Psoas muscle (tissue), 8 donors: ENCODE measurements around the gene KANK2. TPM values are rescaled to one million over a fixed set of nuclear protein-coding genes. Genes with fewer than 3 reads are reported as not detected.

ENCODE experiments used
- ATAC-seq, 4 donors: fragments of 200-7000 bp; cut with Tn5 transposase; one replicate each; pipeline ENCODE4 v1.9.1; 2020; ENCODE audit warnings: moderate library complexity in 3 of 4, mild to moderate bottlenecking in 2 of 4
- DNase-seq, 2 donors: peaks; one replicate each; pipeline ENCODE4 v3.0.0-alpha.2; 2020
- H3K27ac ChIP-seq: fragments of 200-600 bp; one replicate; pipeline ENCODE4 v1.8.0; 2022
- H3K27me3 ChIP-seq, 3 donors: fragments of 200-600 bp in 1 of 3; one replicate each; pipeline versions ENCODE4 v1.6.1 to v1.8.0; 2013 to 2022; ENCODE audit warnings: low read length in 2 of 3, mild to moderate bottlenecking in 2 of 3, moderate library complexity in 1 of 3; ENCODE audit not compliant: insufficient read depth in 3 of 3
- H3K36me3 ChIP-seq, 2 donors: fragments of 200-600 bp in 1 of 2; one replicate each; pipeline versions ENCODE4 v1.6.1 to v1.8.0; 2013 to 2022; ENCODE audit warnings: low read depth in 1 of 2, mild to moderate bottlenecking in 1 of 2, moderate library complexity in 1 of 2; ENCODE audit not compliant: insufficient read depth in 1 of 2
- H3K4me1 ChIP-seq: fragments of 200-600 bp; one replicate; pipeline ENCODE4 v1.8.0; 2022
- H3K4me3 ChIP-seq: fragments of 200-600 bp; one replicate; pipeline ENCODE4 v1.8.0; 2022; ENCODE audit warnings: mild to moderate bottlenecking
- H3K9me3 ChIP-seq: fragments of 200-600 bp; one replicate; pipeline ENCODE4 v1.8.0; 2022
- WGBS, 3 donors: extraction: QIAGEN DNeasy Blood & Tissue Kit; methylation state at CpG; one replicate each; pipeline versions ENCODE4 v1.1.6 to v1.1.7; 2013; 5-methylcytosine and 5-hydroxymethylcytosine counted together
- intact Hi-C, 2 donors: fragments of 100-400 bp; cut with DNase I; formaldehyde crosslinking; loops; one replicate each; pipeline versions ENCODE4 v1.11.0 to v1.14.2; 2022
- polyA plus RNA-seq, 3 donors: library from polyadenylated mRNA; stranded (reverse); fragments of 200-250 nt; gene quantifications; one replicate each; pipeline ENCODE4 v1.2.3, GENCODE V29; 2013
- total RNA-seq, 4 donors: library from RNA; stranded (reverse); fragmentation: NEBNext Ultra II Directional in 2 of 4; extraction: Animal tissue kit (Norgen Biotek cat#: 25700) in 2 of 4; gene quantifications; one replicate each; pipeline versions ENCODE4 v1.2.1 to v1.2.4, GENCODE V29; 2021 to 2023
- TF ChIP-seq, protein P1 (sequence below): fragments of 200-600 bp; IDR thresholded peaks from one replicate; pipeline ENCODE4 v1.8.0; 2022; ENCODE audit warnings: antibody characterized with exemption
- donor health status: healthy with polysubstance abuse.
- donor health status: DM: no; HTN: no; CAD: no; lungs with moderate emphysema.
- donor health status: Bipolar disorder and iron deficiency.
- donor health status: healthy.
- donor health status: DM: yes; HTN: yes; CAD: no.
- donor health status: DM: no; HTN: no; CAD: no.
- donor health status: DM: no; HTN: no; CAD: no.
- donor health status: DM: yes; HTN: yes; CAD: no.

The KANK2 gene
- total and polyA plus RNA-seq, 7 donors = 23.7 to 103 (median 44.0) TPM

- WGBS, 3 donors = 68 to 72% (median 69%) methylated on average over 31 of the region's 31 CpGs
- TF ChIP-seq, protein P1, sequence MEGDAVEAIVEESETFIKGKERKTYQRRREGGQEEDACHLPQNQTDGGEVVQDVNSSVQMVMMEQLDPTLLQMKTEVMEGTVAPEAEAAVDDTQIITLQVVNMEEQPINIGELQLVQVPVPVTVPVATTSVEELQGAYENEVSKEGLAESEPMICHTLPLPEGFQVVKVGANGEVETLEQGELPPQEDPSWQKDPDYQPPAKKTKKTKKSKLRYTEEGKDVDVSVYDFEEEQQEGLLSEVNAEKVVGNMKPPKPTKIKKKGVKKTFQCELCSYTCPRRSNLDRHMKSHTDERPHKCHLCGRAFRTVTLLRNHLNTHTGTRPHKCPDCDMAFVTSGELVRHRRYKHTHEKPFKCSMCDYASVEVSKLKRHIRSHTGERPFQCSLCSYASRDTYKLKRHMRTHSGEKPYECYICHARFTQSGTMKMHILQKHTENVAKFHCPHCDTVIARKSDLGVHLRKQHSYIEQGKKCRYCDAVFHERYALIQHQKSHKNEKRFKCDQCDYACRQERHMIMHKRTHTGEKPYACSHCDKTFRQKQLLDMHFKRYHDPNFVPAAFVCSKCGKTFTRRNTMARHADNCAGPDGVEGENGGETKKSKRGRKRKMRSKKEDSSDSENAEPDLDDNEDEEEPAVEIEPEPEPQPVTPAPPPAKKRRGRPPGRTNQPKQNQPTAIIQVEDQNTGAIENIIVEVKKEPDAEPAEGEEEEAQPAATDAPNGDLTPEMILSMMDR = no peak
- Histone ChIP-seq H3K9me3 (no peaks in the 10 kb centered on the region), H3K27ac (no peak overlapping the region), H3K4me3 (no peak overlapping the region), H3K27me3 (no peaks in the 10 kb centered on the region), H3K4me1 (peaks cover 6% of the 10 kb centered on the region), H3K36me3 (peaks cover 0 to 96% of the 10 kb centered on the region in 2 donors)
- DNase-seq (peak in 1 of 2 donors; percentile 41), ATAC-seq (peak in 2 of 4 donors; percentile 29 to 33)
- intact Hi-C loops = no loop called here
These were observed 27.3 kb downstream of the KANK2 start for GRCh38 chr19:11169896-11170678.

GRCh38 chr19:11168568-11168967 lies 28.8 kb downstream of the KANK2 start:
- no peaks in the 10 kb centered on the region for H3K27me3 ChIP-seq
- DNase-seq (no peak), ATAC-seq (peak; percentile 12 to 62 (median 50))
- no peak overlapping the region for H3K27ac ChIP-seq
- peaks cover 12% of the 10 kb centered on the region for H3K4me1 ChIP-seq
- H3K9me3 ChIP-seq = no peaks in the 10 kb centered on the region
- TF ChIP-seq, protein P1 = no peak
- WGBS, 3 donors = 74 to 89% (median 79%) methylated on average over 7 of the region's 7 CpGs
- H3K36me3 ChIP-seq = peaks cover 0 to 87% of the 10 kb centered on the region in 2 donors
- intact Hi-C loops = no loop called here
- no peak overlapping the region for H3K4me3 ChIP-seq

DNA sequence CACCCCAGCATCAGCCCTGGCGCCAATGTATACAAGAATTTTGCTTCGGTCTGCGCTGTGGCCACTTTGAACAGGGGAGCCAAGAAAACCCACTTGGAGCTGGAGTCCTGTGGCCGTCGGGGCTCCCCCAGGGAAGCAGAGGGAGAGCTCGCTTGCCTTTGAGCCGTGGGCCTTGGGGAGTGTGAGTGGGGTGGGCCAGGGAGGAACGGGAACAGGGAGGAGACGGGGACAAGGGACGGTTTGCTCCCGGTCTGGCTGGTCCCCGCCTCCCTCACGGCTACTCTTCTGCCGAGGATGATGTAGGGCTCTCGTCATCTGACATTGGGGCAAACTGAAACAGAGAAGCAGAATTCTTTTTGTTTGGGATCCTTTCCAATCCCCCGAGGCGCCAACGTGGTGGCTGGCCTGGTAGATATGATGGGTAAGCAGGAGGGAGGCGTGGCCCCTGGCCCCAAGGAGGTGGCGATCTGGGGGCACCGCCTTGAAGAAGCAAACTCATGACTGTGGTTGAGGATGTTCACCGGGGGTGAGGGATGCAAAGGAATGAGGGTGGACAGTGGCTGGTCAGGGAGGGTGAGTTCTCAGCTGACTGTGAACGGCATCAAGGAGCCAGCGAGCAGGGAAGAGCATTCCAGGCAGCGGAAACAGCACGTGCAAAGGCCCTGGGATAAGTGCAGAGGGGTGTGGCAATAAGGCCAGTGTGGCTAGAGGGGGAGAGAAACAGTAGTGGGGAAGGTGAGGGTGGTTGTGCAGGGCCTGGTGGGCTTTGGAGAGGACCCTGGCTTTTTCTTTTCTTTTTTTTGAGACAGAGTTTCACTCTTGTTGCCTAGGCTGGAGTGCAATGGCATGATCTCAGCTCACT lies 30.8 kb downstream of the KANK2 start:
- WGBS, 3 donors = 70 to 74% (median 71%) methylated on average over 26 of the region's 26 CpGs
- DNase-seq = peak; percentile 40 to 57
- ATAC-seq = peak in 1 of 4 donors; percentile 27

GRCh38 chr19:11165486-11166030 lies 31.8 kb downstream of the KANK2 start:
- DNase-seq (no peak), ATAC-seq (peak in 1 of 4 donors; percentile 5)
- 74 to 87% (median 76%) methylated on average over 13 of the region's 13 CpGs for WGBS, 3 donors
- Histone ChIP-seq H3K9me3 (peaks cover 3% of the 10 kb centered on the region), H3K4me3 (peak overlapping the region; percentile 15), H3K27ac (peak overlapping the region; percentile 71), H3K27me3 (no peaks in the 10 kb centered on the region), H3K4me1 (peaks cover 12% of the 10 kb centered on the region), H3K36me3 (peaks cover 0 to 60% of the 10 kb centered on the region in 2 donors)
- intact Hi-C loops = no loop called here
- TF ChIP-seq, protein P1 = no peak

More for the DNA sequence above, 30.8 kb downstream of the KANK2 start:
- no peaks in the 10 kb centered on the region for H3K9me3 ChIP-seq
- TF ChIP-seq, protein P1 = no peak
- H3K4me1 ChIP-seq = peaks cover 12% of the 10 kb centered on the region
- H3K36me3 ChIP-seq = peaks cover 0 to 70% of the 10 kb centered on the region in 2 donors
- no peak overlapping the region for H3K4me3 ChIP-seq
- H3K27me3 ChIP-seq = no peaks in the 10 kb centered on the region
- intact Hi-C loops = no loop called here
- H3K27ac ChIP-seq = peak overlapping the region; percentile 41
